Right lobe of liver (tissue), 4 donors: ENCODE results near the gene KLHL40.

ENCODE experiments used
- POLR2A ChIP-seq: fragments of 450-650 bp; IDR thresholded peaks from one replicate; pipeline ENCODE4 v1.6.1; 2017; ENCODE audit warnings: antibody characterized with exemption, mild to moderate bottlenecking
- TF ChIP-seq, protein P1 (sequence below), 4 donors: fragments of 200-600 bp in 3 of 4; fragments of 450-650 bp in 1 of 4; IDR thresholded peaks; one replicate each; pipeline versions ENCODE4 v1.5.1 to v1.8.0; 2016 to 2022; ENCODE audit warnings: antibody characterized with exemption in 4 of 4, mild to moderate bottlenecking in 2 of 4
- donor health status: DM: no; HTN: no; CAD: no.
- donor health status: DM: no; HTN: no; CAD: no.
- donor health status: DM: no; HTN: yes; CAD: no.

DNA sequence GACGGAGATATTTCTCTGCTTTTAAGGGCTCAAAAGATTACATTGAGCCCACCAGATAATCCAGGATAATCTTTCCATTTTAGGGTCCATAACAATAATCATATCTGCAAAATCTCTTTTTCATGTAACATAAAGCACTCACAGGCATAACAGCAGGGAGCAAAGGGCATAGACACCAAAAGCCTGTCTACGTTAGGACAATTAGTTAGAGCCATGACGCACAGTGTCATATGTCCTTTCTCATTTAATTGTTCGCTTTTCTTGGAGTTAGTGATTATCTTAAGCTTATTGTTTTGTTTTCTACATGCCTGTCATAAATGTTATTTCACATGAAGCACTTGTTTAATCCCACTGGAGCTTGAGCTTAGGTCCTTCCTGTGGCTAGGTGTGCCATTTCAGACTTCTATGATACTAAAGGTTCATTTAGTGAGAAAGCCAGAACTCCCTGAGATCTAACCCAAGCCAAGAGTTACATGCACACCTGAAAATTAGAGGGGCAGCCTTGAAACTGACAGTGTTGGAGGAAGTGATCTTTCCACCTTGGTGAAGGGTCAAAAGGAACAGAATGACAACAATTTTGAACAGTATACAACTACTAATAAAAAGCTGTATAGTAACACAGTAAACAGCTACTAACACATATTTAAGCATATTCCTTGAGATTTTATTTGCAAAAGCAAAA is 29.0 kb downstream of the KLHL40 start:
- TF ChIP-seq, protein P1, sequence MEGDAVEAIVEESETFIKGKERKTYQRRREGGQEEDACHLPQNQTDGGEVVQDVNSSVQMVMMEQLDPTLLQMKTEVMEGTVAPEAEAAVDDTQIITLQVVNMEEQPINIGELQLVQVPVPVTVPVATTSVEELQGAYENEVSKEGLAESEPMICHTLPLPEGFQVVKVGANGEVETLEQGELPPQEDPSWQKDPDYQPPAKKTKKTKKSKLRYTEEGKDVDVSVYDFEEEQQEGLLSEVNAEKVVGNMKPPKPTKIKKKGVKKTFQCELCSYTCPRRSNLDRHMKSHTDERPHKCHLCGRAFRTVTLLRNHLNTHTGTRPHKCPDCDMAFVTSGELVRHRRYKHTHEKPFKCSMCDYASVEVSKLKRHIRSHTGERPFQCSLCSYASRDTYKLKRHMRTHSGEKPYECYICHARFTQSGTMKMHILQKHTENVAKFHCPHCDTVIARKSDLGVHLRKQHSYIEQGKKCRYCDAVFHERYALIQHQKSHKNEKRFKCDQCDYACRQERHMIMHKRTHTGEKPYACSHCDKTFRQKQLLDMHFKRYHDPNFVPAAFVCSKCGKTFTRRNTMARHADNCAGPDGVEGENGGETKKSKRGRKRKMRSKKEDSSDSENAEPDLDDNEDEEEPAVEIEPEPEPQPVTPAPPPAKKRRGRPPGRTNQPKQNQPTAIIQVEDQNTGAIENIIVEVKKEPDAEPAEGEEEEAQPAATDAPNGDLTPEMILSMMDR (IDR thresholded peaks at IDR 0.05) = no peak
- no peak for TF ChIP-seq POLR2A
